Tongue (tissue), 2 donors: ENCODE data around the gene CAMTA1. TPM values are rescaled to one million over a fixed set of nuclear protein-coding genes. Genes with fewer than 3 reads are reported as not detected.

Experiments used
- DNase-seq: peaks from one replicate; pipeline ENCODE4 v3.0.0-alpha.2; 2015
- total RNA-seq: library from RNA; depleted of rRNA; stranded (reverse); fragments of >200 nt; gene quantifications from one replicate; pipeline ENCODE4 v1.2.3, GENCODE V29; 2014

CAMTA1 gene
- total RNA-seq, 1 donor from 2014 or later, result 60.6 TPM

GRCh38 chr1:7436056-7437005 is 651.1 kb downstream of the CAMTA1 start:
- DNase-seq, result no peak

GRCh38 chr1:7437036-7437435 is 651.8 kb downstream of the CAMTA1 start:
- no peak for DNase-seq

- DNase-seq, result no peak
These were observed 652.5 kb downstream of the CAMTA1 start for GRCh38 chr1:7437608-7438395.

GRCh38 chr1:7438396-7438785 is 653.1 kb downstream of the CAMTA1 start:
- no peak for DNase-seq

- no peak for DNase-seq
These were observed 653.8 kb downstream of the CAMTA1 start for GRCh38 chr1:7438921-7439655.

GRCh38 chr1:7440154-7440553 is 654.9 kb downstream of the CAMTA1 start:
- no peak for DNase-seq

- no peak for DNase-seq
These were observed 656.0 kb downstream of the CAMTA1 start for GRCh38 chr1:7441143-7441841.

GRCh38 chr1:7442036-7442435 is 656.8 kb downstream of the CAMTA1 start:
- no peak for DNase-seq

GRCh38 chr1:7442918-7443317 is 657.7 kb downstream of the CAMTA1 start:
- no peak for DNase-seq

- DNase-seq, result no peak
These were observed 659.1 kb downstream of the CAMTA1 start for GRCh38 chr1:7444363-7444762.

GRCh38 chr1:7447093-7447492 is 661.8 kb downstream of the CAMTA1 start:
- DNase-seq, result no peak

GRCh38 chr1:7447736-7448135 is 662.5 kb downstream of the CAMTA1 start:
- DNase-seq, result no peak

- DNase-seq, result no peak
These were observed 663.7 kb downstream of the CAMTA1 start for GRCh38 chr1:7448986-7449385.

GRCh38 chr1:7449750-7450149 is 664.5 kb downstream of the CAMTA1 start:
- DNase-seq, result no peak

- no peak for DNase-seq
These were observed 665.6 kb downstream of the CAMTA1 start for GRCh38 chr1:7450838-7451237.

GRCh38 chr1:7453038-7453437 is 667.8 kb downstream of the CAMTA1 start:
- no peak for DNase-seq

- peak; percentile 24 for DNase-seq
These were observed 669.0 kb downstream of the CAMTA1 start for GRCh38 chr1:7454052-7454815.

- peak; percentile 63 for DNase-seq
These were observed 669.9 kb downstream of the CAMTA1 start for GRCh38 chr1:7454895-7455784.

GRCh38 chr1:7455796-7456721 is 670.8 kb downstream of the CAMTA1 start:
- DNase-seq, result peak; percentile 34
